ENCODE data around the gene PRKG1. TPM values are rescaled to one million over a fixed set of nuclear protein-coding genes. Genes with fewer than 3 reads are reported as not detected.

The PRKG1 gene
- total RNA-seq, 8 experiments from 2014 or later = 5.6 to 40.7 (median 6.6) TPM

DNA sequence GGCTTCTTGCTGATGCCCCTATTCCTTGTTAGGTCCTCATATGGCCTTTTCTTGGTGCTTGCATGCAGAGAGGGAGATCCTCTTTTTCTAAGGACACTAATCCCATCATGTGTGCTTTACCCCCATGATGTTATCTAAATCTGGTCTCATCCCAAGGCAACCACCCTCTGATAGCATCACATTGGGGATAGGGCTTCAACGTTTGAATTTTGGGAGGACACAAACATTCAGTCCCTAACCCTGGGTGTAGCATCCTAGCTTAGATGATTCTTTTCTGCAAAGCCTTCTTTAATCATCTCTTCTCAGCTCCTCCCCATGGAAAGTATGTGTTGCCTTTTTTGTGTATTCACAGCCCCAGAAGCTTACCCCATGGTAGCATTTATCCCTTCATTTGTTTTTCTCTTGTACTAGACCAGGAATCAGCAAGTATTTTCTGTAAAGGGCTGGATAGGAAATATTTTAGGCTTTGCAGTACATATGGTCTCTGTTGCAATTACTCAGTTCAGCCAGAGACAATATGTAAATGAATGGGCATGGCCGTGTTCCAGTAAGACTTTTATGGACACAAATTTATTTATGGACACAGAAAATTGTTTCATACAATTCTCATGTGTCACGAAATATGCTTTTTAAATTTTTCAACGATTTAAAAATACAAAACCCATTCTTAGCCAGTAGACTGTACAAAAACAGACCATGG, 726.6 kb downstream of the PRKG1 start:
- WGBS, 10 experiments = 0 to 100% (median 70%) methylated on average over 1 to 4 of the region's 4 CpGs
- ATAC-seq (replicated peaks in 6 of 8) = peak in 3 of 8 experiments; percentile 92 to 96 (median 94)
- Histone ChIP-seq H3K27ac (no peak overlapping the region), H3K4me3 (no peak overlapping the region), H3K4me1 (replicated peaks in 1 of 2) (no peaks in the 10 kb centered on the region)
- in situ Hi-C loops (cut with MboI; ENCODE audit: low pct_unique_long_range_greater_than_20kb in 2 of 9, low sequenced_read_pairs in 9 of 9, unreplicated experiment in 9 of 9) = no loop called here

DNA sequence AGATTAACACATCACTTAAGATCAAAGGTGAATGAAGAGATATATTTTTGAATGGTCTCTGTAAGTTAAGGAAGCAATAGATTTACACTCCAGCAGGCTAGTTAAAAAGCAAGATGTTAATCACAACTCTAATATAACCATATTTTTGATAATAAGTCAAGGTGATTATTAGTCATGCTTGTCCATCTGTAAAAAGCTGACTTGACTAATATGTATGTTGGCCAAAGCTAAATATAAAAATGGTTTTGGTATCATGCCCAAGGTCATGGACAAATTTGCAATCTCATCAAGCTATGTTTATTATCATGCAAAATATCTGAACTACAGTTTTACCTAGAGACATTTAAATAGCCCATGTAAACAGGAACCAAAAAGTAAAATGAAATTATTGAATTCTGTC, 727.7 kb downstream of the PRKG1 start:
- no peak overlapping the region for H3K27ac ChIP-seq
- in situ Hi-C loops (cut with MboI; ENCODE audit: low pct_unique_long_range_greater_than_20kb in 2 of 9, low sequenced_read_pairs in 9 of 9, unreplicated experiment in 9 of 9) = no loop called here
- H3K4me3 ChIP-seq = no peak overlapping the region
- no peak for ATAC-seq (replicated peaks in 6 of 8)
- H3K4me1 ChIP-seq (replicated peaks in 1 of 2) = no peaks in the 10 kb centered on the region

DNA sequence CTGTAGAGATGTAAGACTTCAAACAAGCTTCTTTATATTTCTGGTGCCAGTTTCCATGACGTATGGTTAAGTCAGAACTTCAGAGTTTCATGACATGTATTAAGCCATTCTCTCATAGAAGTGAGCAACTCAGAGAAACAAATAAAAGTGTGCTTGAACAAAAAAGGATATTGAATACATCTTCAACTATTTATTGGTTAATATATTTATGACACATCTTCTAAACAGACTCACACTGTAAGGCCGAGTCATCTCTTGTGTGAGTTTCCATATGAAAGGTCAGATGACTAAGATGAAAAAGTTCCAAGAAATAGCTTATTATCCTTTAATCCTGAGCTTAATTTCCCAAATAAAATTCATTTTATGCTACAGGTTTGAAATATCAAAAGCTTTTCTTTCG, 730.6 kb downstream of the PRKG1 start:
- in situ Hi-C loops (cut with MboI; ENCODE audit: low pct_unique_long_range_greater_than_20kb in 2 of 9, low sequenced_read_pairs in 9 of 9, unreplicated experiment in 9 of 9) = no loop called here
- Histone ChIP-seq H3K4me1 (replicated peaks in 1 of 2) (no peaks in the 10 kb centered on the region), H3K4me3 (no peak overlapping the region), H3K27ac (no peak overlapping the region)
- 38 to 94% (median 84%) methylated on average over 2 to 3 of the region's 3 CpGs for WGBS, 10 experiments
- ATAC-seq (replicated peaks in 6 of 8) = no peak

DNA sequence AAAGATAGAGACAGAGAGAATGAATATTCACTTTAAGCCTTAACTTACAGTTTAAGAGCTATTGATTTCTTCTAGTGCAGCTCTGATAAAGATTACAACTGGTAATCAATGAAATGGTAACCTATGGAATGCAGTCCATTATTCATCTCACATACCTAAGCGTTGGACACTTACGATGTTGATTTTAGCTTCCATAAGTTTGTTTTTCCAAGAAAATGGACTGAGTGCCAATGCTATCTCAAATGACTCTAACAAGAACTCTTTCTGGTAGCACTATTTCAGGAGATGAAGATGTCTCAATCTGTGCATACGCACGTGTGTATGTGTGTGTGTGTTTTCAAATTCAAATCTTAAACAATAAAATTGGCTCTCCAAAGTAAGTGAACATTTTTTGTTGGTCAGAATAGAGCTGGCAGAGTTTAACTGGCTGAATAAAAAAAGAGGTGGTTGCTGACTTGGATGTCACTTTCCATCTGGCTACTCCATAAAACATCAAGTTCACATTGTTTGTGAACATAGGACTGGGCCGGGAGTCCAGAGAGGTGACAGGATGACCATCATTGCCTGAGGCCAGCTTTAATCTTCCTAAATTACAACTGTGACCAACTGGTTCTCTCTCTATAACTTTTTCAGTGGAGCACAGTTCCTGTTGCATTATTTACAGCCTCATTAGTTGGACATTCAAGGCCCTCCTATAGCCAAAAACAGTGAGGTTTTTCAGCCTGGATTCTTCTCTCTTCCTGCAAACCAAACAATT, 732.0 kb downstream of the PRKG1 start:
- WGBS, 10 experiments = 79 to 100% (median 93%) methylated on average over 2 to 5 of the region's 5 CpGs; no CpG with 5 or more reads in 1 of the 10 experiments
- in situ Hi-C loops (cut with MboI; ENCODE audit: low pct_unique_long_range_greater_than_20kb in 2 of 9, low sequenced_read_pairs in 9 of 9, unreplicated experiment in 9 of 9) = no loop called here
- H3K4me1 ChIP-seq (replicated peaks in 1 of 2) = no peaks in the 10 kb centered on the region
- no peak overlapping the region for H3K4me3 ChIP-seq
- no peak overlapping the region for H3K27ac ChIP-seq
- no peak for ATAC-seq (replicated peaks in 6 of 8)

DNA sequence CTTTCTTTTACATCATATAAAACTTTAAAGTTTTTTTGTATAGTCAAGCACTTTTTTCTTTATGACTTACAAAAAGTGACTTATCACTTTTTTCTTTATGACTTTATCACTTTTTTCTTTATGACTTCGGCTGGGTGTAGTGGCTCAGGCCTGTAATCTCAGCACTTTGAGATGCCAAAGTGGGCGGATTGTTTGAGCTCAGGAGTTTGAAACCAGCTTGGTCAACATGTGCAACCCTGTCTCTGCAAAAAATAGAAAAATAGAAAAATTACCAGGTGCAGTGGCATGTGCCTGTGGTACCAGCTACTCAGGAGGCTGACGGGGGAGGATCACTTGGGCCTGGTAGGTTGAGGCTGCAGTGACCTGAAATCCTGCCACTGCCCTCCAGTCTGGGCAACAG, 733.9 kb downstream of the PRKG1 start:
- ATAC-seq (replicated peaks in 6 of 8) = no peak
- WGBS, 10 experiments = 80 to 100% (median 95%) methylated on average over 2 to 3 of the region's 3 CpGs
- no peak overlapping the region for H3K27ac ChIP-seq
- in situ Hi-C loops (cut with MboI; ENCODE audit: low pct_unique_long_range_greater_than_20kb in 2 of 9, low sequenced_read_pairs in 9 of 9, unreplicated experiment in 9 of 9) = no loop called here
- no peak overlapping the region for H3K4me3 ChIP-seq
- no peaks in the 10 kb centered on the region for H3K4me1 ChIP-seq (replicated peaks in 1 of 2)

DNA sequence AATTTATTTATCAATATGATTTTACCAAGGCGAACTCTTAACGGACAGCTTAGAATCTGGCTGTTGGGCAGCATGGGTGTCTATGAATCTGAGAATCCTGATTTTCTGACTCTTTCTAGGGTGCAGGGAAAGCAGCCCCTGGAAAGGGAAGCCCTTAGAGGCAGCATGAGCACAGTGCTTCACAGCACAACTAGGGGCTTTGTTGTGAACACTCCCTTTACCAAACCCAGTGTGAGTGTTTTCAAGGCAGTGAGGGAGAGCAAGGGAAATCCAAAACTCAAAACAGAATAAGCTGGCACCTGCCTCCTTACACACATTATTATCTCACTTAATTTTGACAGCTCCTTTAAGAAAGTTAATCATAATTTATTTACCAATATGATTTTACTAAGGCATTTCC, 741.4 kb downstream of the PRKG1 start:
- Histone ChIP-seq H3K4me1 (replicated peaks in 1 of 2) (no peaks in the 10 kb centered on the region), H3K4me3 (no peak overlapping the region), H3K27ac (no peak overlapping the region)
- peak in 2 of 8 experiments; percentile 33 to 48 for ATAC-seq (replicated peaks in 6 of 8)
- 50 to 94% (median 75%) methylated on average over 2 of the region's 2 CpGs; no CpG with 5 or more reads in 3 of the 10 experiments for WGBS, 10 experiments
- in situ Hi-C loops (cut with MboI; ENCODE audit: low pct_unique_long_range_greater_than_20kb in 2 of 9, low sequenced_read_pairs in 9 of 9, unreplicated experiment in 9 of 9) = no loop called here

DNA sequence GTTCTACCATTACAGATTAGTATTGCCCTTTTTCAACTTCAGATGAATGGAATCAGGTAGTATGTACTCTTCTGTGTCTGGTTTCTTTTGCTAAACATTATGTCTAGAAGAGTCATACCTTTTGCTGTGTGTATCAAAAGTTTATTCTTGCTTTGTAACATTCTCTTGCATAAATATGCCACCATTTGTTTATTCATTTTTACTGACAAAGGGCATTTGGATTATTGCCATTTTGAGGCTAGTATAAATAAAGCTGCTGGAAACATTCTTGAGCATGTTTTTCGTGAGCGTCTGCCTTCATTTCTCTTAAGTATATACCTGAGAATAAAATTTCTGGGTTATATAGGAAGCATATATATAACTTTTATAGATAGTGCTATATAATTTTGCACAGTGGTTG, 746.8 kb downstream of the PRKG1 start:
- in situ Hi-C loops (cut with MboI; ENCODE audit: low pct_unique_long_range_greater_than_20kb in 2 of 9, low sequenced_read_pairs in 9 of 9, unreplicated experiment in 9 of 9) = no loop called here
- ATAC-seq (replicated peaks in 6 of 8) = no peak
- Histone ChIP-seq H3K4me3 (no peak overlapping the region), H3K27ac (no peak overlapping the region), H3K4me1 (replicated peaks in 1 of 2) (no peaks in the 10 kb centered on the region)
- 28 to 100% (median 84%) methylated on average over 2 of the region's 2 CpGs; no CpG with 5 or more reads in 1 of the 10 experiments for WGBS, 10 experiments

DNA sequence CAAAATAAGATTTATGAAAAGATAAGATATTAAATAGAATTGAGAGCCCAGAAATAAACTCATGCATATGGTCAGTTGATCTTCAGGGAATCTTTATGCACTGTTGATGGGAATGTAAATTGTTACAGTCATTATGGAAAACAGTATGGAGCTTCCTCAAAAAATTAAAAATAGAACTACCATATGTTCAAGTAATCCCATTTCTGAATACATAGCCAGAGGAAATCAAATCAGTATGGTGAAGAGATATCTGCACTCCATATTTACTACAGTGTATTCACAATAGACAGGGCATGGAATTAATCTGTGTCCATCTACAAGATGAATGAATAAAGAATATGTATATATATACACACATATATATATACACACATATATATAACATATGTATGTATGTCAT, 747.5 kb downstream of the PRKG1 start:
- Histone ChIP-seq H3K4me3 (no peak overlapping the region), H3K4me1 (replicated peaks in 1 of 2) (no peaks in the 10 kb centered on the region), H3K27ac (no peak overlapping the region)
- peak in 1 of 8 experiments; percentile 89 for ATAC-seq (replicated peaks in 6 of 8)
- in situ Hi-C loops (cut with MboI; ENCODE audit: low pct_unique_long_range_greater_than_20kb in 2 of 9, low sequenced_read_pairs in 9 of 9, unreplicated experiment in 9 of 9) = no loop called here

DNA sequence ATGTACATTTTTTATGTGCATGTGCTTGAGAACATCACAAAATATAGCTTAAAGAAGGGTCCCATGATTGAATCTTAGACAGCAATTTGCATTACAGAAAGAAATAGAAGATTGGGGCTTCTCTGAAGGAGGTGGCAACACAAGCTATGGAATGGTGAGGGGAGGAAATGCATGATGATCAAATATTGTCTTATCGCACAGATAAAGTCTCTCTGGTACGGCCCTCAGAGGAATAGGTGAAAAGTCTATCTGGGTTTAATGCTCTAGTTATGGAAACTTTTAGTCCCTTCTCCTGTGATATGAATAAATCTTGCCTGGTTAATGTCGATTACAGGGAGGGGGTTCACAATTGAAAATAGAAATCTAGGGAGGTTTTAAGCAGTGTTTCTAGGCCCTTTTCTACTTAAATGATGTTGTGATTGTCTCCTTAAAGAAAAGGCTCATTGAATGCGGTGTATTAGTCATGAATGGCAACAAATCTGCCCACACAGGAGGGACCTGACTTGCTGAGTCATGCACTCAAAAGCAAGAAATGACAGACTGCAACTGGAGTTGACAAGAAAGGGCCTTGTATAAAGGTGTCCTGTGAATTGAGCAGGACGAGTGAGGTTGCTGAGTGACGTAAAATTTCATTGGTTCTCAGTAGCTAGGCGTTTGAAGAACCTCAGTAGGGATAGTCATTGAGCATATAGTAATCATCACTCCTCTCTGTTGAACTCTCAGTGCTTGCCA, 758.5 kb downstream of the PRKG1 start:
- in situ Hi-C loops (cut with MboI; ENCODE audit: low pct_unique_long_range_greater_than_20kb in 2 of 9, low sequenced_read_pairs in 9 of 9, unreplicated experiment in 9 of 9) = no loop called here
- Histone ChIP-seq H3K4me1 (replicated peaks in 1 of 2) (no peaks in the 10 kb centered on the region), H3K4me3 (no peak overlapping the region), H3K27ac (no peak overlapping the region)
- ATAC-seq (replicated peaks in 6 of 8) = peak in 7 of 8 experiments; percentile 54 to 100 (median 98)
- whole genome bisulfite sequencing, 10 experiments = 54 to 96% (median 78%) methylated on average over 2 to 6 of the region's 7 CpGs; no CpG with 5 or more reads in 1 of the 10 experiments

DNA sequence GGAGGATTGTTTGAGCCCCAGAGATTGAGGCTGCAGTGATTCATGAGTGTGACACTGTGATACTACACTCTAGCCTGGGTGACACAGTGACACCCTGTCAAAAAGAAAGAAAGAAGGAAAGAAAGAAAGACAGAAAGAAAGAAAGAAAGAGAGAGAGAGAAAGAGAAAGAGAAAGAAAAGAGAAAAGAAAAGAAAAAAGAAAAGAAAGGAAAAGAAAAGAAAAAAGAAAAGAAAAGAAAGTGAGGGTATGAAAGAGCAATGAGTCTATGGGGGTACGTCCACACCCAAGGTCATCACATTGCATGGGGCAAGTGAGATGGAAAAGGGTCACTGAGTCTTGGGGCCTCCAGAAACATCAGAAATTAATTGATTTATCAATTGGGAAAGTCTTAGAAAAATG, 760.3 kb downstream of the PRKG1 start:
- ATAC-seq (replicated peaks in 6 of 8) = no peak
- H3K4me3 ChIP-seq = no peak overlapping the region
- no peaks in the 10 kb centered on the region for H3K4me1 ChIP-seq (replicated peaks in 1 of 2)
- WGBS, 10 experiments = 60 to 100% (median 100%) methylated on average over 1 of the region's 1 CpG; no CpG with 5 or more reads in 1 of the 10 experiments
- no peak overlapping the region for H3K27ac ChIP-seq
- in situ Hi-C loops (cut with MboI; ENCODE audit: low pct_unique_long_range_greater_than_20kb in 2 of 9, low sequenced_read_pairs in 9 of 9, unreplicated experiment in 9 of 9) = no loop called here

DNA sequence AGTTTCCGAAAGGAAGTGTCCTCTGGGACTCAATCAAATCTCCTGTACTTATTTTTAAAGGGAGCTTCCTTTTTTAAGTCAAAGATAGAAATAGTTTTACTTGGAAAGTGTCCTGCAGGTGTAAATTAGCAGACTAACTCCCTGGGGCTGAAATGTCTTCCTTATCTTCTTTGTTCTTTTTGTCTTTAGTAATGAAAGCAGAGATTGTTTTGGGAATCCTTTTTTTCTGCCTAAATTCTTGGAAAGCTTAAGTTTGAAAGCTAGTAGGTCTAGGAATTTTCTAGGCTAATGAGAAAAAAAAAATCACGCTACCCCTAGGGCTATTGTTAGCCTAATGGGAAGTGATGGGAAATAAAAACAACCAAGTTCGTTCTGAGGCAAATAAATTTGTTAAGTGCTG, 764.2 kb downstream of the PRKG1 start:
- no peak for ATAC-seq (replicated peaks in 6 of 8)

DNA sequence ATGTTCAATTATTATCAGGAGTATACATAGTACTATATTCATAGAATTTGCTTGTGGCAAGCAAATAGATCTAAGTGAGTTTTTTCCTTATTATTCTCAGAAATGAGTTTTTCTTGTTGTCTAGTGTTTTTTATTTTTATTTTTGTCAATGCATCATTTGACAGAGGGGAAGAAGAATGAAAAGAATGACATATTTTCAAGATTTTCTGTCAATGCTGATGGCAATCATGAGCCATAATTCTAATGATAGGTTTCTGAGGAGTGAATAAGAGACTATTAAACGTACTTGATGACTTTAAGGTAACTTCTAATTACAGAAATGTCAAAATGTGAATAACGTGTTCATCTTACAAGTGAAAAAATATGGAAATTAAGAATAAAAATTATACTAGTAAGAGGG, 769.7 kb downstream of the PRKG1 start:
- no peak for ATAC-seq (replicated peaks in 6 of 8)
- in situ Hi-C loops (cut with MboI; ENCODE audit: low pct_unique_long_range_greater_than_20kb in 2 of 9, low sequenced_read_pairs in 9 of 9, unreplicated experiment in 9 of 9) = no loop called here
- no peak overlapping the region for H3K27ac ChIP-seq
- H3K4me1 ChIP-seq (replicated peaks in 1 of 2) = no peaks in the 10 kb centered on the region
- H3K4me3 ChIP-seq = no peak overlapping the region
- 45 to 100% (median 81%) methylated on average over 1 to 2 of the region's 2 CpGs for WGBS, 10 experiments

More for the DNA sequence above, 764.2 kb downstream of the PRKG1 start:
- Histone ChIP-seq H3K27ac (no peak overlapping the region), H3K4me1 (replicated peaks in 1 of 2) (no peaks in the 10 kb centered on the region), H3K4me3 (no peak overlapping the region)
- in situ Hi-C loops (cut with MboI; ENCODE audit: low pct_unique_long_range_greater_than_20kb in 2 of 9, low sequenced_read_pairs in 9 of 9, unreplicated experiment in 9 of 9) = no loop called here
- 65 to 100% (median 87%) methylated on average over 2 to 3 of the region's 3 CpGs for WGBS, 10 experiments

DNA sequence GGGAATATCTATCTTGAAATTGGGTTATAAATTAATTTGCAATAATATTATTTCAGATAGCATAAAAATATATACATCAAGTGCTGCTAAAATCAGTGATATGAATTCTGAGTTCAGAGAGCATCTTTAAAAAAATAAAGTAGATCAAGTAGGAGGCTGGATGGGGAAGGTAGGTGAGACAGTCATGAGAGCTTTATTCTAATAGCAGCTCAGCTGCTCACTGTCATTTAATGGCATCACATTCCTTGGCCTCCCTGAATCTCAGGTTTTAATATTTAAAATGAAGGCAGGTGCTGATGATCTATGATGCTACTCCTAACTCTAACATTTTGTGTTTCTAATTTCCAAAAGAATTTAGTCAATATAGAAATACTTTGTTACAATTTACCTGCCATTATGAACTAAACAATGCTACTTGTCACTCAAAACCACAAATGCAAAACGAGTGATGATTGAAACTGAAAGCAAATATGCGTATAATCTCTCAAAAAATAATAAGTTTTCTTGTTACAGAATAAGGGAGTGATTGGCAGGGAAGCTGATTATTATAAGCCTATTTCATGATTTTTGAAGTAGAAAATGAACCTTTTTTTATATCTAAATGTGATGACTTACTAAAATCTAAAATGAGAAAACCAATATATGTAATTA, 772.7 kb downstream of the PRKG1 start:
- Histone ChIP-seq H3K27ac (no peak overlapping the region), H3K4me1 (replicated peaks in 1 of 2) (no peaks in the 10 kb centered on the region), H3K4me3 (no peak overlapping the region)
- in situ Hi-C loops (cut with MboI; ENCODE audit: low pct_unique_long_range_greater_than_20kb in 2 of 9, low sequenced_read_pairs in 9 of 9, unreplicated experiment in 9 of 9) = no loop called here
- ATAC-seq (replicated peaks in 6 of 8) = no peak
- 47 to 95% (median 75%) methylated on average over 2 of the region's 2 CpGs for WGBS, 10 experiments
